SK-N-MC (cell line): ENCODE measurements around the gene NEURL4.

ENCODE experiments used
- EZH2 ChIP-seq: fragments of 200-600 bp; sonication (generic); IDR thresholded peaks from one replicate; pipeline ENCODE4 v1.6.1; 2017; ENCODE audit warnings: antibody characterized with exemption
- FOXP2 ChIP-seq: optimal IDR thresholded peaks from 2 replicates; pipeline ENCODE3; 2011; ENCODE audit warnings: mild to moderate bottlenecking, moderate library complexity; ENCODE audit not compliant: insufficient read depth; ENCODE audit errors: extremely low read length, control extremely low read depth
- POLR2AphosphoS5 ChIP-seq: IDR thresholded peaks from 2 replicates; pipeline ENCODE4 v1.6.1; 2012; ENCODE audit warnings: mild to moderate bottlenecking, low read depth, low read length, borderline replicate concordance

DNA sequence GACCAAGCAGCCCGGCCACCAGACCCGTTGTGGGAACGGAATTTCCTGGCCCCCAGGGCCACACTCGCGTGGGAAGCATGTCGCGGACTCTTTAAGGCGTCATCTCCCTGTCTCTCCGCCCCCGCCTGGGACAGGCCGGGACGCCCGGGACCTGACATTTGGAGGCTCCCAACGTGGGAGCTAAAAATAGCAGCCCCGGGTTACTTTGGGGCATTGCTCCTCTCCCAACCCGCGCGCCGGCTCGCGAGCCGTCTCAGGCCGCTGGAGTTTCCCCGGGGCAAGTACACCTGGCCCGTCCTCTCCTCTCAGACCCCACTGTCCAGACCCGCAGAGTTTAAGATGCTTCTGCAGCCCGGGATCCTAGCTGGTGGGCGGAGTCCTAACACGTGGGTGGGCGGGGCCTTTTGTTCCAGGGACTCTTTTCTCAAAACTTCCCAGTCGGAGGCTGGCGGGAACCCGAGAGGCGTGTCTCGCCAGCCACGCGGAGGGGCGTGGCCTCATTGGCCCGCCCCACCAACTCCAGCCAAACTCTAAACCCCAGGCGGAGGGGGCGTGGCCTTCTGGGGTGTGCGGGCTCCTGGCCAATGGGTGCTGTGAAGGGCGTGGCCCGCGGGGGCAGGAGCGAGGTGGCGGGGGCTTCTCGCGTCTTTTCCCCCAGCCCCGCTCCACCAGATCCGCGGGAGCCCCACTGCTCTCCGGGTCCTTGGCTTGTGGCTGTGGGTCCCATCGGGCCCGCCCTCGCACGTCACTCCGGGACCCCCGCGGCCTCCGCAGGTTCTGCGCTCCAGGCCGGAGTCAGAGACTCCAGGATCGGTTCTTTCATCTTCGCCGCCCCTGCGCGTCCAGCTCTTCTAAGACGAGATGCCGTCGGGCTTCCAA, 47.8 kb downstream of the NEURL4 start, which contains the start of gene SLC2A4:
- TF ChIP-seq POLR2AphosphoS5 = no peak
- no peak for TF ChIP-seq EZH2
- no peak for TF ChIP-seq FOXP2
